Erythroblast (primary cell): ENCODE measurements around the gene CLEC14A.

Experiments
- DNase-seq, 2 experiments: peaks; one replicate each; lab custom pipeline; 2025; lab: John Stamatoyannopoulos, UW
- GATA1 ChIP-seq: IDR thresholded peaks from 2 replicates; pipeline ENCODE4 v1.6.1; 2011; ENCODE audit warnings: low read depth, mild to moderate bottlenecking, control low read depth, low read length, moderate library complexity
- POLR2A ChIP-seq: IDR thresholded peaks from 2 replicates; pipeline ENCODE4 v1.6.1; 2011; ENCODE audit warnings: mild to moderate bottlenecking, low read length

The CLEC14A gene

GRCh38 chr14:38255673-38256532 lies at the start of gene CLEC14A:
CLEC14A (minus strand) TSS chr14:38256093; CDS start chr14:38256022, 71 bp downstream.
- no peak for TF ChIP-seq POLR2A
- TF ChIP-seq GATA1: no peak
- DNase-seq: no peak

GRCh38 chr14:38302966-38303365 lies 47.1 kb upstream of the CLEC14A start:
- no peak for DNase-seq
- TF ChIP-seq GATA1: no peak

GRCh38 chr14:38302034-38302433 lies 46.1 kb upstream of the CLEC14A start:
- TF ChIP-seq GATA1: no peak
- TF ChIP-seq POLR2A: no peak
- no peak for DNase-seq

- DNase-seq: no peak
- no peak for TF ChIP-seq POLR2A
- TF ChIP-seq GATA1: no peak
These were observed 41.8 kb upstream of the CLEC14A start for GRCh38 chr14:38297681-38298080.

- DNase-seq: no peak
- no peak for TF ChIP-seq POLR2A
- TF ChIP-seq GATA1: no peak
These were observed 36.0 kb upstream of the CLEC14A start for GRCh38 chr14:38291681-38292467.

GRCh38 chr14:38290601-38291188 lies 34.8 kb upstream of the CLEC14A start:
- DNase-seq: no peak
- no peak for TF ChIP-seq POLR2A
- no peak for TF ChIP-seq GATA1

GRCh38 chr14:38286452-38286851 lies 30.6 kb upstream of the CLEC14A start:
- no peak for DNase-seq
- TF ChIP-seq POLR2A (no peak), GATA1 (no peak)

GRCh38 chr14:38285962-38286361 lies 30.1 kb upstream of the CLEC14A start:
- no peak for DNase-seq

GRCh38 chr14:38282936-38283335 lies 27.0 kb upstream of the CLEC14A start:
- DNase-seq: no peak
- TF ChIP-seq POLR2A: no peak
- TF ChIP-seq GATA1: no peak

More at GRCh38 chr14:38285962-38286361, 30.1 kb upstream of the CLEC14A start:
- TF ChIP-seq GATA1: no peak
- TF ChIP-seq POLR2A: no peak

- no peak for DNase-seq
- TF ChIP-seq POLR2A (no peak), GATA1 (no peak)
These were observed 24.2 kb upstream of the CLEC14A start for GRCh38 chr14:38280081-38280480.

- no peak for TF ChIP-seq POLR2A
- DNase-seq: no peak
These were observed 23.7 kb upstream of the CLEC14A start for GRCh38 chr14:38279572-38279971.

- DNase-seq: no peak
- TF ChIP-seq GATA1 (no peak), POLR2A (no peak)
These were observed 22.1 kb upstream of the CLEC14A start for GRCh38 chr14:38278035-38278434.

GRCh38 chr14:38262844-38263243 lies 7.0 kb upstream of the CLEC14A start:
- no peak for DNase-seq

GRCh38 chr14:38261620-38262019 lies 5.7 kb upstream of the CLEC14A start:
- no peak for DNase-seq
- TF ChIP-seq POLR2A (no peak), GATA1 (no peak)

More at GRCh38 chr14:38262844-38263243, 7.0 kb upstream of the CLEC14A start:
- no peak for TF ChIP-seq GATA1
- no peak for TF ChIP-seq POLR2A
